IMR-90 (cell line): ENCODE measurements around the gene CAPN5. TPM values are rescaled to one million over a fixed set of nuclear protein-coding genes. Genes with fewer than 3 reads are reported as not detected.

Experiments used
- ATAC-seq: fragments of 200-7000 bp; cut with Tn5 transposase; 2 replicates; pipeline ENCODE4 v1.9.1; 2020; ENCODE audit warnings: low read depth, mild to moderate bottlenecking, moderate library complexity
- BruUV-seq: library from RNA; stranded (reverse); fragments of 400-500 nt; replicated peaks from 2 replicates; lab custom pipeline; 2021; lab: Mats Ljungman, UMichigan
- CTCF ChIA-PET: fragments of 300-600 bp; formaldehyde crosslinking; extraction: SDS; loops from one replicate; lab custom pipeline; 2021; ENCODE audit warnings: antibody characterized with exemption; lab: Yijun Ruan, JAX
- POLR2A ChIA-PET: fragments of 300-600 bp; sonication (Branson Sonifier 250); formaldehyde crosslinking; loops from one replicate; lab custom pipeline; 2022; ENCODE audit warnings: antibody characterized with exemption; ENCODE audit not compliant: unreplicated experiment; lab: Charles Lee
- DNase-seq: peaks from one replicate; pipeline ENCODE4 v3.0.0; 2013
- H2AFZ ChIP-seq: replicated peaks from 2 replicates; pipeline ENCODE3; 2013; ENCODE audit warnings: low read length, mild to moderate bottlenecking; ENCODE audit not compliant: poor library complexity
- H2AK5ac ChIP-seq: 2 replicates; pipeline ENCODE4 v1.6.1; 2013; ENCODE audit warnings: low read depth, low read length, inconsistent platforms
- H2AK9ac ChIP-seq: replicated peaks from 2 replicates; pipeline ENCODE3; 2013; ENCODE audit warnings: mild to moderate bottlenecking, low read depth, low read length, moderate library complexity; ENCODE audit not compliant: poor library complexity
- H2BK120ac ChIP-seq: 2 replicates; pipeline ENCODE4 v1.6.1; 2013; ENCODE audit warnings: low read depth, low read length, inconsistent platforms
- H2BK15ac ChIP-seq: 3 replicates; pipeline ENCODE4 v1.6.1; 2013; ENCODE audit warnings: low read depth, low read length, inconsistent platforms
- H2BK20ac ChIP-seq: 2 replicates; pipeline ENCODE4 v1.6.1; 2013; ENCODE audit warnings: low read depth, mild to moderate bottlenecking, inconsistent platforms, low read length, moderate library complexity
- H2BK5ac ChIP-seq: 2 replicates; pipeline ENCODE4 v1.6.1; 2013; ENCODE audit warnings: mild to moderate bottlenecking, low read depth, low read length, inconsistent platforms; ENCODE audit not compliant: poor library complexity, severe bottlenecking
- H3K14ac ChIP-seq: replicated peaks from 2 replicates; pipeline ENCODE4 v1.6.1; 2013; ENCODE audit warnings: low read depth, low read length, inconsistent platforms
- H3K18ac ChIP-seq: 2 replicates; pipeline ENCODE4 v1.6.1; 2013; ENCODE audit warnings: low read depth, low read length, control low read depth
- H3K23ac ChIP-seq: 2 replicates; pipeline ENCODE4 v1.6.1; 2013; ENCODE audit warnings: low read depth, low read length, inconsistent platforms
- H3K27ac ChIP-seq: 2 replicates; pipeline ENCODE4 v1.5.1; 2013; ENCODE audit warnings: mild to moderate bottlenecking, control low read depth, low read length; ENCODE audit not compliant: insufficient read depth
- H3K27me3 ChIP-seq: 2 replicates; pipeline ENCODE4 v1.6.1; 2013; ENCODE audit warnings: low read length; ENCODE audit not compliant: control insufficient read depth, insufficient read depth
- H3K36me3 ChIP-seq: 2 replicates; pipeline ENCODE4 v1.6.1; 2013; ENCODE audit warnings: low read length, mixed read lengths; ENCODE audit not compliant: control insufficient read depth, insufficient read depth
- H3K4ac ChIP-seq: 2 replicates; pipeline ENCODE4 v1.6.1; 2013; ENCODE audit warnings: low read depth, low read length, inconsistent platforms
- H3K4me1 ChIP-seq: 2 replicates; pipeline ENCODE4 v1.6.1; 2013; ENCODE audit warnings: low read length, mixed read lengths; ENCODE audit not compliant: control insufficient read depth, insufficient read depth
- H3K4me2 ChIP-seq: 2 replicates; pipeline ENCODE4 v1.6.1; 2013; ENCODE audit warnings: low read depth, mild to moderate bottlenecking, control low read depth, low read length, moderate library complexity
- H3K4me3 ChIP-seq: 2 replicates; pipeline ENCODE4 v1.5.1; 2013; ENCODE audit warnings: low read depth, mild to moderate bottlenecking, control low read depth, low read length, moderate library complexity; ENCODE audit not compliant: insufficient read depth
- H3K56ac ChIP-seq: 2 replicates; pipeline ENCODE4 v1.6.1; 2013; ENCODE audit warnings: low read length, inconsistent platforms; ENCODE audit not compliant: insufficient read depth; ENCODE audit errors: extremely low read depth
- H3K79me1 ChIP-seq, 2 experiments: 2 replicates each; pipeline ENCODE4 v1.6.1; 2013; ENCODE audit warnings: low read length in 2 of 2, inconsistent platforms in 1 of 2, low read depth in 1 of 2
- H3K9ac ChIP-seq: 2 replicates; pipeline ENCODE4 v1.6.1; 2013; ENCODE audit warnings: low read depth, low read length, control low read depth
- H3K9me1 ChIP-seq: 2 replicates; pipeline ENCODE4 v1.6.1; 2013; ENCODE audit warnings: low read length, inconsistent platforms; ENCODE audit not compliant: insufficient read depth
- H3K9me3 ChIP-seq: 2 replicates; pipeline ENCODE4 v1.6.1; 2013; ENCODE audit warnings: low read length; ENCODE audit not compliant: control insufficient read depth, insufficient read depth
- H4K20me1 ChIP-seq: 2 replicates; pipeline ENCODE4 v1.6.1; 2013; ENCODE audit warnings: low read length, inconsistent platforms; ENCODE audit not compliant: insufficient read depth
- H4K5ac ChIP-seq: 2 replicates; pipeline ENCODE4 v1.6.1; 2013; ENCODE audit warnings: mild to moderate bottlenecking, low read depth, low read length, control low read depth
- H4K8ac ChIP-seq, 2 experiments: 2 replicates each; pipeline ENCODE4 v1.6.1; 2013; ENCODE audit warnings: low read depth in 2 of 2, low read length in 2 of 2, control low read depth in 1 of 2, inconsistent platforms in 1 of 2
- H4K91ac ChIP-seq: 2 replicates; pipeline ENCODE4 v1.6.1; 2013; ENCODE audit warnings: low read depth, low read length, inconsistent platforms; ENCODE audit not compliant: insufficient read depth
- BHLHE40 ChIP-seq: fragments of 150-350 bp; IDR thresholded peaks from 2 replicates; pipeline ENCODE4 v1.6.1; 2016; ENCODE audit warnings: mild to moderate bottlenecking, low read depth, low read length
- CEBPB ChIP-seq: IDR thresholded peaks from 2 replicates; pipeline ENCODE4 v1.6.1; 2012; ENCODE audit warnings: low read depth, low read length, improper control_type of control experiment
- CHD1 ChIP-seq: IDR thresholded peaks from 2 replicates; pipeline ENCODE4 v1.6.1; 2012; ENCODE audit warnings: low read depth, low read length, improper control_type of control experiment
- FOS ChIP-seq: fragments of 150-350 bp; IDR thresholded peaks from 2 replicates; pipeline ENCODE4 v1.6.1; 2016; ENCODE audit warnings: low read depth, low read length
- MAFK ChIP-seq: IDR thresholded peaks from 2 replicates; pipeline ENCODE4 v1.6.1; 2012; ENCODE audit warnings: low read depth, low read length, improper control_type of control experiment
- MAZ ChIP-seq: IDR thresholded peaks from 2 replicates; pipeline ENCODE4 v1.6.1; 2012; ENCODE audit warnings: low read depth, mild to moderate bottlenecking, low read length, improper control_type of control experiment, moderate library complexity, borderline replicate concordance
- MXI1 ChIP-seq: IDR thresholded peaks from 2 replicates; pipeline ENCODE4 v1.6.1; 2012; ENCODE audit warnings: low read depth, mild to moderate bottlenecking, low read length, moderate library complexity, borderline replicate concordance
- NFE2L2 ChIP-seq: fragments of 150-350 bp; IDR thresholded peaks from 2 replicates; pipeline ENCODE4 v1.6.1; 2016; ENCODE audit warnings: low read depth, mild to moderate bottlenecking, low read length
- POLR2A ChIP-seq: IDR thresholded peaks from 2 replicates; pipeline ENCODE4 v1.6.1; 2012; ENCODE audit warnings: mild to moderate bottlenecking, low read depth, low read length
- RAD21 ChIP-seq: IDR thresholded peaks from 2 replicates; pipeline ENCODE4 v1.6.1; 2012; ENCODE audit warnings: low read length, improper control_type of control experiment
- RCOR1 ChIP-seq: IDR thresholded peaks from 2 replicates; pipeline ENCODE4 v1.6.1; 2012; ENCODE audit warnings: mild to moderate bottlenecking, low read length, improper control_type of control experiment; ENCODE audit not compliant: insufficient replicate concordance
- RFX5 ChIP-seq: IDR thresholded peaks from 2 replicates; pipeline ENCODE4 v1.8.0; 2012; ENCODE audit warnings: low read depth, mild to moderate bottlenecking, low read length, moderate library complexity
- SMC3 ChIP-seq: fragments of 150-350 bp; IDR thresholded peaks from 2 replicates; pipeline ENCODE4 v1.6.1; 2016; ENCODE audit warnings: low read depth, mild to moderate bottlenecking, antibody characterized with exemption, low read length, moderate library complexity
- WGBS, 2 experiments: methylation state at CpG; one replicate each; pipeline versions ENCODE4 v1.1.5 to v1.1.7; 2013; ENCODE audit warnings: missing lambda C conversion rate in 2 of 2; ENCODE audit not compliant: insufficient read length in 1 of 2; ENCODE audit errors: extremely low coverage in 2 of 2; 5-methylcytosine and 5-hydroxymethylcytosine counted together
- dilution Hi-C: fragments of 300-500 bp; cut with HindIII; formaldehyde crosslinking; loops from one replicate; pipeline ENCODE4 v1.14.3; 2018; ENCODE audit warnings: low sequenced_read_pairs; ENCODE audit not compliant: unreplicated experiment
- in situ Hi-C: fragments of 300-500 bp; cut with MboI; formaldehyde crosslinking; loops from 3 replicates; pipeline ENCODE4 v1.14.3; 2019; ENCODE audit warnings: low sequenced_read_pairs, inconsistent platforms, mixed read lengths
- intact Hi-C: fragments of 100-400 bp; cut with micrococcal nuclease; formaldehyde crosslinking; loops from 2 replicates; pipeline ENCODE4 v1.10.0; 2022
- polyA plus RNA-seq, 3 experiments: library from polyadenylated mRNA; depleted of rRNA; stranded (reverse); fragments of >200 nt; gene quantifications; 2 replicates each; pipeline ENCODE4 v1.2.3, GENCODE V29; 2012; ENCODE audit warnings: low replicate concordance in 1 of 3
- total RNA-seq: library from RNA; depleted of rRNA; stranded (reverse); fragments of >200 nt; gene quantifications from 2 replicates; pipeline ENCODE4 v1.2.3, GENCODE V29; 2012
- TF ChIP-seq, protein P1 (sequence below): conservative IDR thresholded peaks from 2 replicates; pipeline ENCODE4 v1.5.1; 2012; ENCODE audit warnings: mild to moderate bottlenecking, low read depth, low read length, improper control_type of control experiment
- TF ChIP-seq, protein P2 (sequence below): fragments of 150-350 bp; IDR thresholded peaks from 2 replicates; pipeline ENCODE4 v1.6.1; 2017; ENCODE audit warnings: mild to moderate bottlenecking, antibody characterized with exemption, low read length, low read depth
- TF ChIP-seq, protein P3 (sequence below): fragments of 150-350 bp; IDR thresholded peaks from 2 replicates; pipeline ENCODE4 v1.6.1; 2016; ENCODE audit warnings: low read depth, mild to moderate bottlenecking, low read length, moderate library complexity, borderline replicate concordance

CAPN5 gene
- total and polyA plus RNA-seq, 2 of the 4 experiments (the other 2 are of a cell fraction): 8.1 to 24.0 TPM

DNA sequence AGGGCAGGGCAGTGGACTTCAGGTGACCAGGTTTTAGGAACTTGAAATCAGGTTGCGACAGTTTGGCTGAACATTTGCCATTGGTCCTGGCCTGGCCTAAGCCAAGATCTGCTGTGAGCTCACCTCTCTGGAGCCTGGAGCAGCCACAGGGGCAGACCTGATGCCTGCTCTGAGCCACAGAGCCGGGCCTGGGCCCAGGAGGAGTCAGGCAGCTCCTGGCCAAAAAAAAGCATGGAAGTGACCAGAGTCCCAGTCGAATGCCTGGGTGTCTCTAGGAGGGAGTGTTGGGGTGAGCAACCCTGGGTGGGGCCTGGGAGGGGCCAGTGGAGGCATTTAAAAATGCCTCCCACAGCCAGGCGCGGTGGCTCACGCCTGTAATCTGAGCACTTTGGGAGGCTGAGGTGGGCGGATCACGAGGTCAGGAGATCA is 29.8 kb downstream of the CAPN5 start:
- Histone ChIP-seq H3K79me1 (no peaks in the 10 kb centered on the region), H3K18ac (no peak overlapping the region), H2AK5ac (no peak overlapping the region), H2BK5ac (no peak overlapping the region), H3K36me3 (peaks cover 2% of the 10 kb centered on the region), H3K4me1 (no peaks in the 10 kb centered on the region), H3K56ac (no peak overlapping the region), H4K8ac (no peak overlapping the region), H2BK15ac (no peak overlapping the region), H3K9me1 (0 out of 2 replicates have a peak, but pooled peaks cover 3% of the 10 kb centered on the region), H2AK9ac (no peak overlapping the region), H3K4me3 (no peak overlapping the region), H4K5ac (no peak overlapping the region), H2BK120ac (no peak overlapping the region), H2AFZ (no peak overlapping the region), H3K9me3 (no peaks in the 10 kb centered on the region), H3K9ac (no peak overlapping the region), H3K27ac (no peak overlapping the region), H3K23ac (no peak overlapping the region), H3K14ac (no peak overlapping the region), H4K91ac (no peak overlapping the region), H2BK20ac (no peak overlapping the region), H3K4ac (no peak overlapping the region), H3K27me3 (no peaks in the 10 kb centered on the region), H3K4me2 (no peak overlapping the region), H4K20me1 (peaks cover 8% of the 10 kb centered on the region; the same call in 1 of the 2 replicates)
- WGBS, 2 experiments: 88% methylated on average over 1 of the region's 8 CpGs; no CpG with 5 or more reads in 1 of the 2 experiments
- in situ Hi-C loops (no loop called here), intact Hi-C loops (no loop called here), dilution Hi-C loops (no loop called here)
- CTCF ChIA-PET: no interaction called here
- TF ChIP-seq SMC3 (no peak), BHLHE40 (no peak), MAFK (no peak), RFX5 (no peak), CHD1 (no peak), RAD21 (no peak), NFE2L2 (no peak), CEBPB (no peak), FOS (no peak), POLR2A (no peak), RCOR1 (no peak), MAZ (no peak), MXI1 (no peak)
- TF ChIP-seq, protein P1, sequence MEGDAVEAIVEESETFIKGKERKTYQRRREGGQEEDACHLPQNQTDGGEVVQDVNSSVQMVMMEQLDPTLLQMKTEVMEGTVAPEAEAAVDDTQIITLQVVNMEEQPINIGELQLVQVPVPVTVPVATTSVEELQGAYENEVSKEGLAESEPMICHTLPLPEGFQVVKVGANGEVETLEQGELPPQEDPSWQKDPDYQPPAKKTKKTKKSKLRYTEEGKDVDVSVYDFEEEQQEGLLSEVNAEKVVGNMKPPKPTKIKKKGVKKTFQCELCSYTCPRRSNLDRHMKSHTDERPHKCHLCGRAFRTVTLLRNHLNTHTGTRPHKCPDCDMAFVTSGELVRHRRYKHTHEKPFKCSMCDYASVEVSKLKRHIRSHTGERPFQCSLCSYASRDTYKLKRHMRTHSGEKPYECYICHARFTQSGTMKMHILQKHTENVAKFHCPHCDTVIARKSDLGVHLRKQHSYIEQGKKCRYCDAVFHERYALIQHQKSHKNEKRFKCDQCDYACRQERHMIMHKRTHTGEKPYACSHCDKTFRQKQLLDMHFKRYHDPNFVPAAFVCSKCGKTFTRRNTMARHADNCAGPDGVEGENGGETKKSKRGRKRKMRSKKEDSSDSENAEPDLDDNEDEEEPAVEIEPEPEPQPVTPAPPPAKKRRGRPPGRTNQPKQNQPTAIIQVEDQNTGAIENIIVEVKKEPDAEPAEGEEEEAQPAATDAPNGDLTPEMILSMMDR: no peak
- TF ChIP-seq, protein P2, sequence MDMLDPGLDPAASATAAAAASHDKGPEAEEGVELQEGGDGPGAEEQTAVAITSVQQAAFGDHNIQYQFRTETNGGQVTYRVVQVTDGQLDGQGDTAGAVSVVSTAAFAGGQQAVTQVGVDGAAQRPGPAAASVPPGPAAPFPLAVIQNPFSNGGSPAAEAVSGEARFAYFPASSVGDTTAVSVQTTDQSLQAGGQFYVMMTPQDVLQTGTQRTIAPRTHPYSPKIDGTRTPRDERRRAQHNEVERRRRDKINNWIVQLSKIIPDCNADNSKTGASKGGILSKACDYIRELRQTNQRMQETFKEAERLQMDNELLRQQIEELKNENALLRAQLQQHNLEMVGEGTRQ: no peak
- TF ChIP-seq, protein P3, sequence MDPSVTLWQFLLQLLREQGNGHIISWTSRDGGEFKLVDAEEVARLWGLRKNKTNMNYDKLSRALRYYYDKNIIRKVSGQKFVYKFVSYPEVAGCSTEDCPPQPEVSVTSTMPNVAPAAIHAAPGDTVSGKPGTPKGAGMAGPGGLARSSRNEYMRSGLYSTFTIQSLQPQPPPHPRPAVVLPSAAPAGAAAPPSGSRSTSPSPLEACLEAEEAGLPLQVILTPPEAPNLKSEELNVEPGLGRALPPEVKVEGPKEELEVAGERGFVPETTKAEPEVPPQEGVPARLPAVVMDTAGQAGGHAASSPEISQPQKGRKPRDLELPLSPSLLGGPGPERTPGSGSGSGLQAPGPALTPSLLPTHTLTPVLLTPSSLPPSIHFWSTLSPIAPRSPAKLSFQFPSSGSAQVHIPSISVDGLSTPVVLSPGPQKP: no peak
- POLR2A ChIA-PET: no interaction called here
- no TSS peak for BruUV-seq
- DNase-seq (no peak), ATAC-seq (no peak)
